Uterus (tissue), 4 donors: Measurements from ENCODE around the gene ADGRE3. TPM values are rescaled to one million over a fixed set of nuclear protein-coding genes. Genes with fewer than 3 reads are reported as not detected.

Source experiments
- DNase-seq, 2 donors: peaks; one replicate each; pipeline ENCODE4 v3.0.0-alpha.2; 2019 to 2020
- H3K27ac ChIP-seq, 2 donors: fragments of 200-600 bp; sonication (generic); 1 replicate in 1 of 2; 2 replicates in 1 of 2; pipeline ENCODE4 v1.5.1; 2016 to 2018
- H3K27me3 ChIP-seq, 2 donors: fragments of 200-600 bp; sonication (generic); one replicate each; pipeline ENCODE4 v1.5.1; 2018 to 2019; ENCODE audit warnings: control low read depth in 1 of 2
- H3K36me3 ChIP-seq, 2 donors: fragments of 200-600 bp; sonication (generic); one replicate each; pipeline ENCODE4 v1.5.1; 2019; ENCODE audit warnings: control low read depth in 1 of 2
- H3K4me1 ChIP-seq, 2 donors: fragments of 200-600 bp; sonication (generic); one replicate each; pipeline ENCODE4 v1.5.1; 2018 to 2019; ENCODE audit warnings: control low read depth in 1 of 2
- H3K4me3 ChIP-seq, 2 donors: fragments of 200-600 bp; sonication (generic); 1 replicate in 1 of 2; 2 replicates in 1 of 2; pipeline ENCODE4 v1.5.1; 2018 to 2019; ENCODE audit warnings: mild to moderate bottlenecking in 1 of 2
- H3K9me3 ChIP-seq, 2 donors: fragments of 200-600 bp; sonication (generic); one replicate each; pipeline ENCODE4 v1.5.1; 2019; ENCODE audit warnings: control low read depth in 1 of 2
- CTCF ChIP-seq, 4 experiments: fragments of 200-600 bp in 2 of 4; fragments of 450-650 bp in 2 of 4; sonication (generic) in 2 of 4; IDR thresholded peaks; one replicate each; pipeline ENCODE4 v1.5.1; 2016 to 2019; ENCODE audit warnings: antibody characterized with exemption in 4 of 4, mild to moderate bottlenecking in 2 of 4, moderate library complexity in 1 of 4
- POLR2A ChIP-seq, 2 donors: fragments of 450-650 bp; IDR thresholded peaks; one replicate each; pipeline ENCODE4 v1.6.1; 2016; ENCODE audit warnings: antibody characterized with exemption in 2 of 2, mild to moderate bottlenecking in 1 of 2, moderate library complexity in 1 of 2
- intact Hi-C: fragments of 100-400 bp; cut with DNase I; formaldehyde crosslinking; loops from one replicate; pipeline ENCODE4 v1.15.1; 2023; ENCODE audit warnings: low total_unique reads
- total RNA-seq, 4 donors: library from RNA; depleted of rRNA in 3 of 4; stranded (reverse); fragments of >200 nt in 3 of 4; gene quantifications; one replicate each; pipeline versions ENCODE4 v1.1.0 to v1.2.4, GENCODE V29; 2014 to 2023
- donor health status: DM: yes; HTN: yes; CAD: no.

The ADGRE3 gene
- total RNA-seq, 4 donors from 2014 or later: 0.14 TPM; not detected in 3

- Histone ChIP-seq H3K27me3 (no peaks in the 10 kb centered on the region), H3K4me1 (no peaks in the 10 kb centered on the region), H3K9me3 (no peaks in the 10 kb centered on the region), H3K27ac (no peak overlapping the region), H3K4me3 (no peak overlapping the region), H3K36me3 (no peaks in the 10 kb centered on the region)
- intact Hi-C loops: no loop called here
- DNase-seq: no peak
- TF ChIP-seq POLR2A (IDR thresholded peaks at IDR 0.05) (no peak), CTCF (IDR thresholded peaks at IDR 0.05) (no peak)
Observed at GRCh38 chr19:14694641-14695266, 20.1 kb upstream of the ADGRE3 start.

GRCh38 chr19:14689598-14690503 lies 15.2 kb upstream of the ADGRE3 start, which contains the start of gene ZNF333:
Gene ZNF333, plus strand, starts transcription at chr19:14690048. Its CDS starts 3,444 bp downstream, at chr19:14693492.
- intact Hi-C loops: no loop called here
- peak in 1 of 4 experiments; percentile 39 for TF ChIP-seq CTCF (IDR thresholded peaks at IDR 0.05)
- TF ChIP-seq POLR2A (IDR thresholded peaks at IDR 0.05): peak; percentile 60

GRCh38 chr19:14686411-14686810 lies 11.8 kb upstream of the ADGRE3 start:
- DNase-seq: no peak
- Histone ChIP-seq H3K4me3 (no peak overlapping the region), H3K4me1 (no peaks in the 10 kb centered on the region), H3K27me3 (no peaks in the 10 kb centered on the region), H3K36me3 (no peaks in the 10 kb centered on the region), H3K27ac (no peak overlapping the region), H3K9me3 (no peaks in the 10 kb centered on the region)
- intact Hi-C loops: no loop called here
- TF ChIP-seq POLR2A (IDR thresholded peaks at IDR 0.05): no peak
- TF ChIP-seq CTCF (IDR thresholded peaks at IDR 0.05): no peak

More at GRCh38 chr19:14689598-14690503, 15.2 kb upstream of the ADGRE3 start, which contains the start of gene ZNF333:
- H3K4me3 ChIP-seq: peak within 1 kb of the TSS; percentile 67 to 79
- no peaks in the 10 kb centered on the region for H3K4me1 ChIP-seq
- no peaks in the 10 kb centered on the region for H3K36me3 ChIP-seq
- H3K27me3 ChIP-seq: no peaks in the 10 kb centered on the region
- H3K27ac ChIP-seq: peak within 1 kb of the TSS; percentile 96 to 98
- no peaks in the 10 kb centered on the region for H3K9me3 ChIP-seq
- DNase-seq: peak; percentile 95 to 98

GRCh38 chr19:14683439-14683838 lies 8.8 kb upstream of the ADGRE3 start:
- no peak for DNase-seq
- intact Hi-C loops: no loop called here
- H3K36me3 ChIP-seq: no peaks in the 10 kb centered on the region
- H3K27ac ChIP-seq: no peak overlapping the region
- no peaks in the 10 kb centered on the region for H3K27me3 ChIP-seq
- no peak for TF ChIP-seq CTCF (IDR thresholded peaks at IDR 0.05)
- no peak for TF ChIP-seq POLR2A (IDR thresholded peaks at IDR 0.05)
- H3K9me3 ChIP-seq: no peaks in the 10 kb centered on the region
- no peak overlapping the region for H3K4me3 ChIP-seq
- no peaks in the 10 kb centered on the region for H3K4me1 ChIP-seq

- no peak for TF ChIP-seq CTCF (IDR thresholded peaks at IDR 0.05)
- no peak for TF ChIP-seq POLR2A (IDR thresholded peaks at IDR 0.05)
- no peaks in the 10 kb centered on the region for H3K36me3 ChIP-seq
- DNase-seq: no peak
- no peaks in the 10 kb centered on the region for H3K27me3 ChIP-seq
- intact Hi-C loops: no loop called here
- H3K4me1 ChIP-seq: no peaks in the 10 kb centered on the region
- no peaks in the 10 kb centered on the region for H3K9me3 ChIP-seq
- no peak overlapping the region for H3K27ac ChIP-seq
- H3K4me3 ChIP-seq: no peak overlapping the region
Observed at GRCh38 chr19:14682084-14682483, 7.4 kb upstream of the ADGRE3 start.
